ENCODE results near the gene FGFR2. TPM values are rescaled to one million over a fixed set of nuclear protein-coding genes. Genes with fewer than 3 reads are reported as not detected.
"Not testable (repeated sequence)": the region's sequence is repeated elsewhere in the genome, so short reads cannot be mapped to it uniquely, and the experiment has no call there.

FGFR2 gene
- total RNA-seq, 1 donor from 2014 or later: not detected

GRCh38 chr10:121525251-121526134 is 72.8 kb downstream of the FGFR2 start:
- no peak for DNase-seq (ENCODE audit: low read depth in 2 of 2)

GRCh38 chr10:121524157-121524817 is 74.0 kb downstream of the FGFR2 start:
- DNase-seq (ENCODE audit: low read depth in 2 of 2): no peak

DNA sequence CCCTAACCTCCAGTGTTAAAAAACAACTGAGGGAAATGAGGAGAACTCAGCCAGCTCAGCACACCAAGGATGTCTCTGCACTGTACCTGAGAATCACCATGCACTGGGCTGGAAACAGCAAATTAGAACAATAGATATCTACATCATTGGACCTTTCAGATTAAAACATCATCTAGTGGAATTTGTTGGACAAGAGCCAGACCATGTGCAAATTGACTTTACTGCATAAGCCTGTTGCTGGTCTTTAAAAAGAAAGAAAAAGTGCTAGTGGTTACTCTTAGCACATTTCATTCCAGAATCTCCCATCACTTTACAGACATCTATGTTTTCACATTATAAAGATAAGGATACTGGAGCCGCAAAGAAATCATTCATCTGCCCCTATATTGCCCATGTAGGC is 75.4 kb downstream of the FGFR2 start:
- DNase-seq (ENCODE audit: low read depth in 2 of 2): no peak

GRCh38 chr10:121521794-121522556 is 76.3 kb downstream of the FGFR2 start:
- no peak for DNase-seq (ENCODE audit: low read depth in 2 of 2)

GRCh38 chr10:121520526-121520925 is 77.7 kb downstream of the FGFR2 start:
- DNase-seq (ENCODE audit: low read depth in 2 of 2): not testable (repeated sequence)

DNA sequence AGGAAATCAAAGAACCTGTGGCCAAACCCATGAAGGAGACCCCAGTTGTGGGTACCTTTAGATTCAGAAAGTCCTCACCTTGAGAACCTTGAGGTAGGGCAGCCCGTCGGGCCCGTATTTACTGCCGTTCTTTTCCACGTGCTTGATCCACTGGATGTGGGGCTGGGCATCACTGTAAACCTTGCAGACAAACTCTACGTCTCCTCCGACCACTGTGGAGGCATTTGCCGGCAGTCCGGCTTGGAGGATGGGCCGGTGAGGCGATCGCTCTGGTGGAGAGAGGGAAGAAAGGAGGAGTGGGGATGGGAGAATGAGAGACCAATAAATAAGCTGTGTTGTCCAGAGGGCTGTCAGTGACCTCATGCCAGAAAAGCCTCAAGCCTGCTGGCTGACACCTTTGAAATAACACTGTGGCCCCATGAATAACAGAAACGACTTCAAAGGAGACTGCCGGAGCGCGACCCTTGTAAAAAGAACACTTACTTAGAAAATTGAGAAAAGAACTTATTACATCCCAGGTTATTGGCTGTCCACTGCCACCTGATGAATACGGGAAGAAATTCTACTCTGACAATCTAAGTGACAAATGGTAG is 78.2 kb downstream of the FGFR2 start:
- DNase-seq (ENCODE audit: low read depth in 2 of 2): no peak

DNA sequence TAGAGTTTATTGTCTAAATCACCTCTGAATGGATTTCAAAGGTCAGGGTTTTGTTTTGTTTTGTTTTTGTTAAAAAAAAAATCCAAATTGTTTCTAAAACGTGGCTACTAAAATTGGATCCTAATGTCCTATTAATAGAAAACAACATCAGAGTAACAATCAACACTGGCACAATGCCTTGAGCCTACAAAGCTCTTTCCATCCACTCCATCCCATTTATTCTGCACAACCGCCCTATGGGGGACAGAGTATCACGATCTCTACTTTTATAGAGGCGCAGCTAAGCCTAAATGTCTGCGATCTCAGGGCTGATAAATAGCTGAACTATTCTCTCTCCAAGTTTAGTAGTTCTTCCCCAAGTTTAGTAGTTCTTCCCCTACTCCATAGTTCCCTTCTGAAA is 78.8 kb downstream of the FGFR2 start:
- no peak for DNase-seq (ENCODE audit: low read depth in 2 of 2)

DNA sequence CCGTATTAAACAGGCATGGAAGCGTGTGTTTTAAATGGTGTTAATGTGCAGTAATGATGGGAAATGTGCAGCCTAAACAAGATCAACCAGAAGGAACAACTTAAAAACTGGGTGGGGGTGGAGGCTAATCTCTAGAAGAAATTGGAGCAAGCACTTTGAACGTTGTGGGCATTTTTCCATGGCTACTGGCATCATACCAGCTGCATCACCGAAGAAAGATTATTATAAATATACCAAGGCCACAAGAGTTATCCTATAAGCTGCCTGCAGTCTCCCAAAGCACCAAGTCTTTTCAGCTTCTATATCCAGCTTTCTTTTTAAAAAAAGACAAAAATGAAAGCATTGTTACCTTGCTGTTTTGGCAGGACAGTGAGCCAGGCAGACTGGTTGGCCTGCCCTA is 79.9 kb downstream of the FGFR2 start:
- no peak for DNase-seq (ENCODE audit: low read depth in 2 of 2)

GRCh38 chr10:121516093-121516865 is 82.0 kb downstream of the FGFR2 start:
- DNase-seq (ENCODE audit: low read depth in 2 of 2): no peak

- DNase-seq (ENCODE audit: low read depth in 2 of 2): no peak
These were observed 83.9 kb downstream of the FGFR2 start for GRCh38 chr10:121514141-121514865.

GRCh38 chr10:121511943-121512342 is 86.3 kb downstream of the FGFR2 start:
- no peak for DNase-seq (ENCODE audit: low read depth in 2 of 2)

GRCh38 chr10:121511460-121511859 is 86.8 kb downstream of the FGFR2 start:
- no peak for DNase-seq (ENCODE audit: low read depth in 2 of 2)

DNA sequence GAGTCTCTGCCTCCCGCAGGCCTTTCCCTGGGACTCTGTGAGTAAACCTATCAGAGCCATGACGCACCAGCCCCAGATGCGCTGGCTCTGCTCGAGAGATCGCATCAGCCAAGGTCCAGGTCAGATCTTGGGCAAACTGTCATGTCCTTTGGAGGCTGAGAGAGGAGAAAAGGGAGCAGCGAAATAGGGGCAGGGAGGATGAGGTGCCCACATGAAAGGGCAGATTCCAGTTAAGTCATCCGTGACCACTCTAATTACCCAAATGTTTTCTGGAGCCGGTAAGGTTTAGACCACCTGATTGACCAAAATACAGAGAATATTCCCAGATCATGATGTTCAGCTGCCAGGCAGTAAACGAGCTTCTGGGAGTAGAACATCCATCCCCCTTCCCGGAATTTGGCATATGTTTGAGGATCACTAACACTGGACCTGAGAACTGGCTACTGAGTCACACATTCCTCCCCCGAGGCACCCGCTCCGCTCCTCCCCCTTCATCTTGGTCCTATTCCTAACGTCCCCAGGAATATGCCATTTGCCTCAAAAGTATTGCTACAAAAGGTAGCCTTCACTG is 88.0 kb downstream of the FGFR2 start:
- no peak for DNase-seq (ENCODE audit: low read depth in 2 of 2)

- DNase-seq (ENCODE audit: low read depth in 2 of 2): no peak
These were observed 88.4 kb downstream of the FGFR2 start for GRCh38 chr10:121509796-121510195.

DNA sequence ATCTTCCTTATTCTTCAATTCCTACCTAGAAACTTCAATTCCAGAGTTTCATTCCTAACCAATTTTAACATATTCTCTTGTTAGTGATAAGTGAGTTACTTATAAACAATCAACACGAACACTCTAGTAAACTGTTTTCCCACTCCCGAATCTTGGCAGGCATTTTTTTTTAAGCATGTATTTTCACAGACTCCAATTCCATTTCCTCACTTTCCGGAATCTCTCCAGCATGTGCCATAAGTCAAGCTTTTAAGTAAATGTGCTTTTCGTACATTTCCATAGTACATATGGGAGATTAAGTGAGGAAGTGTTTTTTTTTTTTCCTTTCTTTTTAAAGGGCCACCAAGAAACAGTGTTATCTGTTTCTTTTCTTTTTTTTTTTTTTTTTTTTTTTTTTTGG is 89.1 kb downstream of the FGFR2 start:
- no peak for DNase-seq (ENCODE audit: low read depth in 2 of 2)

- no peak for DNase-seq (ENCODE audit: low read depth in 2 of 2)
These were observed 94.6 kb downstream of the FGFR2 start for GRCh38 chr10:121503587-121504051.

GRCh38 chr10:121501796-121502195 is 96.4 kb downstream of the FGFR2 start:
- DNase-seq (ENCODE audit: low read depth in 2 of 2): no peak

- no peak for DNase-seq (ENCODE audit: low read depth in 2 of 2)
These were observed 97.4 kb downstream of the FGFR2 start for GRCh38 chr10:121500701-121501332.
